GM23338 (cell line): ENCODE results near the gene SPINK4. TPM values are rescaled to one million over a fixed set of nuclear protein-coding genes. Genes with fewer than 3 reads are reported as not detected.
A peak's percentile ranks its signal among the peaks of the same experiment; 100 is the strongest.

Experiments used
- ATAC-seq: fragments of 200-7000 bp; cut with Tn5 transposase; 3 replicates; pipeline ENCODE4 v1.9.1; 2020
- DNase-seq: peaks from one replicate; pipeline ENCODE4 v3.0.0-alpha.2; 2015; ENCODE audit warnings: low spot score
- H2AFZ ChIP-seq: fragments of 200-600 bp; sonication (generic); 2 replicates; pipeline ENCODE4 v1.8.0; 2016; ENCODE audit warnings: antibody characterized with exemption, mild to moderate bottlenecking, moderate library complexity
- H3F3A ChIP-seq: fragments of 200-600 bp; sonication (generic); replicated peaks from 2 replicates; pipeline ENCODE4 v1.8.0; 2017; ENCODE audit warnings: antibody characterized with exemption, mixed run types, low read depth
- H3K27ac ChIP-seq: fragments of 200-600 bp; sonication (generic); 2 replicates; pipeline ENCODE4 v1.6.1; 2016; ENCODE audit warnings: low read depth
- H3K27me3 ChIP-seq: fragments of 200-600 bp; sonication (generic); 2 replicates; pipeline ENCODE4 v1.8.0; 2016; ENCODE audit warnings: mild to moderate bottlenecking, mixed run types, moderate library complexity; ENCODE audit not compliant: insufficient read depth
- H3K36me3 ChIP-seq: fragments of 200-600 bp; sonication (generic); 2 replicates; pipeline ENCODE4 v1.8.0; 2016; ENCODE audit warnings: mild to moderate bottlenecking; ENCODE audit not compliant: insufficient read depth
- H3K4me1 ChIP-seq: fragments of 200-600 bp; sonication (generic); 2 replicates; pipeline ENCODE4 v1.8.0; 2016; ENCODE audit warnings: mild to moderate bottlenecking, moderate library complexity; ENCODE audit not compliant: insufficient read depth
- H3K4me2 ChIP-seq: fragments of 200-600 bp; sonication (generic); 2 replicates; pipeline ENCODE4 v1.7.1; 2017; ENCODE audit warnings: mixed run types
- H3K4me3 ChIP-seq: fragments of 200-600 bp; sonication (generic); 2 replicates; pipeline ENCODE4 v1.6.1; 2016; ENCODE audit warnings: mixed run types
- H3K79me2 ChIP-seq: fragments of 200-600 bp; sonication (generic); replicated peaks from 2 replicates; pipeline ENCODE4 v1.8.0; 2017; ENCODE audit warnings: mild to moderate bottlenecking; ENCODE audit not compliant: insufficient read depth
- H3K9me2 ChIP-seq: fragments of 200-600 bp; sonication (generic); 2 replicates; pipeline ENCODE4 v1.8.0; 2017; ENCODE audit not compliant: insufficient read depth
- H4K20me1 ChIP-seq: fragments of 200-600 bp; sonication (generic); replicated peaks from 2 replicates; pipeline ENCODE4 v1.8.0; 2017; ENCODE audit warnings: mild to moderate bottlenecking; ENCODE audit not compliant: insufficient read depth
- H3K27ac Mint-ChIP-seq: 2 replicates; pipeline ENCODE4 v1.8.0; 2020; ENCODE audit warnings: inconsistent platforms, mild to moderate bottlenecking, moderate library complexity, mixed read lengths
- H3K27me3 Mint-ChIP-seq: 3 replicates; pipeline ENCODE4 v1.8.0; 2022; ENCODE audit warnings: low read depth, mild to moderate bottlenecking, moderate library complexity, mixed read lengths, inconsistent platforms; ENCODE audit not compliant: insufficient read depth, poor library complexity
- H3K36me3 Mint-ChIP-seq: 3 replicates; pipeline ENCODE4 v1.8.0; 2021; ENCODE audit warnings: low read depth, mild to moderate bottlenecking, inconsistent platforms, moderate library complexity, mixed read lengths
- H3K4me1 Mint-ChIP-seq: 3 replicates; pipeline ENCODE4 v1.8.0; 2020; ENCODE audit warnings: mild to moderate bottlenecking, inconsistent platforms, mixed read lengths
- H3K4me3 Mint-ChIP-seq: 3 replicates; pipeline ENCODE4 v1.8.0; 2021; ENCODE audit warnings: moderate library complexity, mild to moderate bottlenecking, inconsistent platforms, mixed read lengths
- H3K9me3 Mint-ChIP-seq: 3 replicates; pipeline ENCODE4 v1.8.0; 2020; ENCODE audit warnings: moderate library complexity, mild to moderate bottlenecking, inconsistent platforms, mixed read lengths
- CREB1 ChIP-seq: fragments of 250-450 bp; sonication (Bioruptor Pico); IDR thresholded peaks from 2 replicates; pipeline ENCODE4 v1.5.0; 2020; ENCODE audit warnings: low read depth, mild to moderate bottlenecking, moderate library complexity
- CTCF ChIP-seq, 2 experiments: fragments of 200-600 bp in 1 of 2; sonication (generic) in 1 of 2; conservative IDR thresholded peaks; 2 replicates each; pipeline versions ENCODE4 v1.5.1 to v1.6.1; 2016 to 2017; ENCODE audit warnings: antibody characterized with exemption in 2 of 2, low read depth in 2 of 2, mild to moderate bottlenecking in 2 of 2, moderate library complexity in 1 of 2
- ETS1 ChIP-seq: IDR thresholded peaks from 2 replicates; pipeline ENCODE4 v1.6.1; 2016; ENCODE audit warnings: antibody characterized with exemption
- EZH2 ChIP-seq: fragments of 200-600 bp; sonication (generic); IDR thresholded peaks from one replicate; pipeline ENCODE4 v1.8.0; 2017; ENCODE audit warnings: antibody characterized with exemption, mild to moderate bottlenecking, low read depth; ENCODE audit not compliant: unreplicated experiment
- EZH2phosphoT487 ChIP-seq: fragments of 200-600 bp; sonication (generic); IDR thresholded peaks from one replicate; pipeline ENCODE4 v1.8.1; 2018; ENCODE audit warnings: antibody characterized with exemption; ENCODE audit not compliant: unreplicated experiment
- POLR2AphosphoS5 ChIP-seq: IDR thresholded peaks from 2 replicates; pipeline ENCODE4 v1.6.1; 2016; ENCODE audit warnings: antibody characterized with exemption, low read depth
- REST ChIP-seq: IDR thresholded peaks from one replicate; pipeline ENCODE4 v1.6.1; 2018; ENCODE audit warnings: antibody characterized with exemption; ENCODE audit not compliant: unreplicated experiment
- polyA plus RNA-seq: library from polyadenylated mRNA; unstranded; fragments of >200 nt; fragmentation: Nextera tagmentation; extraction: Ambion mirVana; gene quantifications from 2 replicates; pipeline ENCODE4 v1.2.1, GENCODE V29; 2016
- total RNA-seq: library from RNA; depleted of rRNA; stranded (reverse); fragments of >200 nt; shearing (Covaris generic); gene quantifications from 2 replicates; pipeline ENCODE4 v1.2.3, GENCODE V29; 2014
- TF ChIP-seq, protein P1 (sequence below): fragments of 250-450 bp; sonication (Bioruptor Pico); IDR thresholded peaks from 2 replicates; pipeline ENCODE4 v1.5.0; 2020; ENCODE audit warnings: mild to moderate bottlenecking, moderate library complexity

SPINK4 gene
- total and polyA plus RNA-seq, 2 experiments from 2014 or later: not detected

DNA sequence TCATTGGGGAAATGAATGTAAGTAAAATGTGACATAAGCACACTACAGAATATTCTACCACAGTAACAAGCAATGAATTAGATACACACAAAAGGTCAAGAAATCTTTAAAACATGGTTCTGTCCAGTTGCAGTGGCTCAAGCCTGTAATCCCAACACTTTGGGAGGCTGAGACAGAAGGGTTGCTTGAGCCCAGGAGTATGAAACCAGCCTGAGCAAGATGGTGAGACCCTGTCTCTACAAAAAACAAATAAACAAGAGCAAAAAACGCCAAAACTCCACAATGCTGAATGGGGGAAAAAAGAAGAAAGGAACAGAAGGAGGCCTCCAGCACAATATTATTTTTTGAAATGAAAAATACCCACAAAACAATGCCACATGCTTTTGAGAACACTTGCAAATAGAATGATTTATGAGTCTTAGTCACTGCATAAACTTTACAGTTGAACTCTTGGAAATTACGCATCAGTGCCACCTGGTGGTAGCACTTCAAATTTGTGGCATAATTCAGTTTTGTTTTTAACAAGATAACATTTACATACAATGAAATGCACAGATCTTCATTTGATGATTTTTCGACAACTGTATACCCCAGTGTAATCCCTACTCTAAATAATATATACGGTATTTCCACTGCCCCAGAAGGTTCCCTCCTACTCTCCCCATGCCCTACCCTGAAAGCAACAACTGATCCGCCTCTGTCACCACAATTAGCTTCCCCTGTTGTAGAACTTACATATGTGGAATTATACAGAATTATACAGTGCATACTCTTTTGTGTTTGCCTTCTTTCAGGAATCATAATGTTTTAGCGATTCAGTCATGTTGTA lies 14.4 kb upstream of the SPINK4 start:
- Mint-ChIP-seq H3K4me1 (peaks cover 13% of the 10 kb centered on the region), H3K27ac (0 out of 2 replicates have a peak overlapping the region, but pooled peaks have one; percentile 36), H3K9me3 (no peaks in the 10 kb centered on the region), H3K27me3 (peaks cover 3% of the 10 kb centered on the region), H3K4me3 (no peak overlapping the region), H3K36me3 (no peaks in the 10 kb centered on the region)
- DNase-seq (peak; percentile 70), ATAC-seq (no peak)
- Histone ChIP-seq H3K27ac (no peak overlapping the region), H3K4me3 (no peak overlapping the region), H3F3A (no peaks in the 10 kb centered on the region), H2AFZ (no peak overlapping the region), H3K27me3 (no peaks in the 10 kb centered on the region), H3K4me2 (no peak overlapping the region), H4K20me1 (no peaks in the 10 kb centered on the region), H3K9me2 (no peaks in the 10 kb centered on the region), H3K36me3 (no peaks in the 10 kb centered on the region), H3K4me1 (no peaks in the 10 kb centered on the region), H3K79me2 (no peaks in the 10 kb centered on the region)
- TF ChIP-seq EZH2 (no peak), CTCF (conservative IDR thresholded peaks at IDR 0.05; ENCODE audit: low read depth in 2 of 2) (peak; percentile 74 to 82)

- Histone ChIP-seq H3K4me1 (no peaks in the 10 kb centered on the region), H3K9me2 (no peaks in the 10 kb centered on the region), H3K4me3 (no peak overlapping the region), H3K27ac (no peak overlapping the region), H3K36me3 (no peaks in the 10 kb centered on the region), H3F3A (no peaks in the 10 kb centered on the region), H4K20me1 (no peaks in the 10 kb centered on the region), H3K79me2 (no peaks in the 10 kb centered on the region), H2AFZ (no peak overlapping the region), H3K27me3 (no peaks in the 10 kb centered on the region), H3K4me2 (no peak overlapping the region)
- no peak for ATAC-seq
- Mint-ChIP-seq H3K4me1 (peaks cover 7% of the 10 kb centered on the region; the same call in 2 of the 3 replicates), H3K27ac (no peak overlapping the region), H3K9me3 (no peaks in the 10 kb centered on the region), H3K27me3 (peaks cover 3% of the 10 kb centered on the region), H3K36me3 (no peaks in the 10 kb centered on the region), H3K4me3 (no peak overlapping the region)
- no peak for DNase-seq
- TF ChIP-seq EZH2phosphoT487 (no peak), POLR2AphosphoS5 (no peak), ETS1 (no peak), REST (no peak), CREB1 (CRISPR knock-in tag) (no peak)
- TF ChIP-seq, protein P1, sequence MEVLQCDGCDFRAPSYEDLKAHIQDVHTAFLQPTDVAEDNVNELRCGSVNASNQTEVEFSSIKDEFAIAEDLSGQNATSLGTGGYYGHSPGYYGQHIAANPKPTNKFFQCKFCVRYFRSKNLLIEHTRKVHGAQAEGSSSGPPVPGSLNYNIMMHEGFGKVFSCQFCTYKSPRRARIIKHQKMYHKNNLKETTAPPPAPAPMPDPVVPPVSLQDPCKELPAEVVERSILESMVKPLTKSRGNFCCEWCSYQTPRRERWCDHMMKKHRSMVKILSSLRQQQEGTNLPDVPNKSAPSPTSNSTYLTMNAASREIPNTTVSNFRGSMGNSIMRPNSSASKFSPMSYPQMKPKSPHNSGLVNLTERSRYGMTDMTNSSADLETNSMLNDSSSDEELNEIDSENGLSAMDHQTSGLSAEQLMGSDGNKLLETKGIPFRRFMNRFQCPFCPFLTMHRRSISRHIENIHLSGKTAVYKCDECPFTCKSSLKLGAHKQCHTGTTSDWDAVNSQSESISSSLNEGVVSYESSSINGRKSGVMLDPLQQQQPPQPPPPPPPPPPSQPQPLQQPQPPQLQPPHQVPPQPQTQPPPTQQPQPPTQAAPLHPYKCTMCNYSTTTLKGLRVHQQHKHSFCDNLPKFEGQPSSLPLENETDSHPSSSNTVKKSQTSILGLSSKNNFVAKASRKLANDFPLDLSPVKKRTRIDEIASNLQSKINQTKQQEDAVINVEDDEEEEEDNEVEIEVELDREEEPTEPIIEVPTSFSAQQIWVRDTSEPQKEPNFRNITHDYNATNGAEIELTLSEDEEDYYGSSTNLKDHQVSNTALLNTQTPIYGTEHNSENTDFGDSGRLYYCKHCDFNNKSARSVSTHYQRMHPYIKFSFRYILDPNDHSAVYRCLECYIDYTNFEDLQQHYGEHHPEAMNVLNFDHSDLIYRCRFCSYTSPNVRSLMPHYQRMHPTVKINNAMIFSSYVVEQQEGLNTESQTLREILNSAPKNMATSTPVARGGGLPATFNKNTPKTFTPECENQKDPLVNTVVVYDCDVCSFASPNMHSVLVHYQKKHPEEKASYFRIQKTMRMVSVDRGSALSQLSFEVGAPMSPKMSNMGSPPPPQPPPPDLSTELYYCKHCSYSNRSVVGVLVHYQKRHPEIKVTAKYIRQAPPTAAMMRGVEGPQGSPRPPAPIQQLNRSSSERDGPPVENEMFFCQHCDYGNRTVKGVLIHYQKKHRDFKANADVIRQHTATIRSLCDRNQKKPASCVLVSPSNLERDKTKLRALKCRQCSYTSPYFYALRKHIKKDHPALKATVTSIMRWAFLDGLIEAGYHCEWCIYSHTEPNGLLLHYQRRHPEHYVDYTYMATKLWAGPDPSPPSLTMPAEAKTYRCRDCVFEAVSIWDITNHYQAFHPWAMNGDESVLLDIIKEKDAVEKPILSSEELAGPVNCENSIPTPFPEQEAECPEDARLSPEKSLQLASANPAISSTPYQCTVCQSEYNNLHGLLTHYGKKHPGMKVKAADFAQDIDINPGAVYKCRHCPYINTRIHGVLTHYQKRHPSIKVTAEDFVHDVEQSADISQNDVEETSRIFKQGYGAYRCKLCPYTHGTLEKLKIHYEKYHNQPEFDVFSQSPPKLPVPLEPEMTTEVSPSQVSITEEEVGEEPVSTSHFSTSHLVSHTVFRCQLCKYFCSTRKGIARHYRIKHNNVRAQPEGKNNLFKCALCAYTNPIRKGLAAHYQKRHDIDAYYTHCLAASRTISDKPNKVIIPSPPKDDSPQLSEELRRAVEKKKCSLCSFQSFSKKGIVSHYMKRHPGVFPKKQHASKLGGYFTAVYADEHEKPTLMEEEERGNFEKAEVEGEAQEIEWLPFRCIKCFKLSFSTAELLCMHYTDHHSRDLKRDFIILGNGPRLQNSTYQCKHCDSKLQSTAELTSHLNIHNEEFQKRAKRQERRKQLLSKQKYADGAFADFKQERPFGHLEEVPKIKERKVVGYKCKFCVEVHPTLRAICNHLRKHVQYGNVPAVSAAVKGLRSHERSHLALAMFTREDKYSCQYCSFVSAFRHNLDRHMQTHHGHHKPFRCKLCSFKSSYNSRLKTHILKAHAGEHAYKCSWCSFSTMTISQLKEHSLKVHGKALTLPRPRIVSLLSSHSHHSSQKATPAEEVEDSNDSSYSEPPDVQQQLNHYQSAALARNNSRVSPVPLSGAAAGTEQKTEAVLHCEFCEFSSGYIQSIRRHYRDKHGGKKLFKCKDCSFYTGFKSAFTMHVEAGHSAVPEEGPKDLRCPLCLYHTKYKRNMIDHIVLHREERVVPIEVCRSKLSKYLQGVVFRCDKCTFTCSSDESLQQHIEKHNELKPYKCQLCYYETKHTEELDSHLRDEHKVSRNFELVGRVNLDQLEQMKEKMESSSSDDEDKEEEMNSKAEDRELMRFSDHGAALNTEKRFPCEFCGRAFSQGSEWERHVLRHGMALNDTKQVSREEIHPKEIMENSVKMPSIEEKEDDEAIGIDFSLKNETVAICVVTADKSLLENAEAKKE: no peak
Measured at GRCh38 chr9:33227008-33227398, 13.0 kb upstream of the SPINK4 start.
